H9 (cell line): ENCODE results near the gene MSI2. TPM values are rescaled to one million over a fixed set of nuclear protein-coding genes. Genes with fewer than 3 reads are reported as not detected.

Source experiments
- DNase-seq: peaks from one replicate; pipeline ENCODE4 v3.0.0-alpha.2; 2017
- H2AFZ ChIP-seq: one replicate; pipeline ENCODE4 v1.6.1; 2013; ENCODE audit warnings: mild to moderate bottlenecking, low read length, control low read depth, moderate library complexity
- H2AK5ac ChIP-seq: 2 replicates; pipeline ENCODE4 v1.6.1; 2013; ENCODE audit warnings: low read length, control low read depth, mixed read lengths; ENCODE audit not compliant: insufficient read length
- H2BK120ac ChIP-seq: one replicate; pipeline ENCODE4 v1.6.1; 2013; ENCODE audit warnings: low read depth, mild to moderate bottlenecking, low read length, control low read depth, inconsistent platforms; ENCODE audit not compliant: poor library complexity, severe bottlenecking
- H2BK12ac ChIP-seq: 2 replicates; pipeline ENCODE4 v1.6.1; 2013; ENCODE audit warnings: low read length, control low read depth, mixed read lengths, low read depth; ENCODE audit not compliant: insufficient read length
- H2BK15ac ChIP-seq: 2 replicates; pipeline ENCODE4 v1.6.1; 2013; ENCODE audit warnings: low read depth, low read length, control low read depth
- H2BK20ac ChIP-seq: one replicate; pipeline ENCODE4 v1.6.1; 2013; ENCODE audit warnings: low read depth, mild to moderate bottlenecking, low read length, control low read depth, inconsistent platforms; ENCODE audit not compliant: poor library complexity, severe bottlenecking
- H2BK5ac ChIP-seq: 2 replicates; pipeline ENCODE4 v1.6.1; 2013; ENCODE audit warnings: low read length, control low read depth, mixed read lengths; ENCODE audit not compliant: insufficient read length
- H3K14ac ChIP-seq: 2 replicates; pipeline ENCODE4 v1.6.1; 2013; ENCODE audit warnings: low read length, control low read depth; ENCODE audit not compliant: insufficient read depth
- H3K18ac ChIP-seq: 2 replicates; pipeline ENCODE4 v1.6.1; 2013; ENCODE audit warnings: low read depth, mild to moderate bottlenecking, mixed read lengths, low read length, control low read depth; ENCODE audit not compliant: insufficient read length
- H3K23ac ChIP-seq: 2 replicates; pipeline ENCODE4 v1.6.1; 2013; ENCODE audit warnings: low read length, control low read depth, mixed read lengths, low read depth; ENCODE audit not compliant: insufficient read length
- H3K23me2 ChIP-seq: 2 replicates; pipeline ENCODE4 v1.6.1; 2013; ENCODE audit warnings: low read depth, mild to moderate bottlenecking, mixed read lengths, low read length, control low read depth; ENCODE audit not compliant: insufficient read length, poor library complexity, severe bottlenecking
- H3K27ac ChIP-seq: 2 replicates; pipeline ENCODE4 v1.5.1; 2013; ENCODE audit warnings: low read length, control low read depth, mixed read lengths, low read depth; ENCODE audit not compliant: insufficient read length
- H3K27me3 ChIP-seq: 2 replicates; pipeline ENCODE4 v1.6.1; 2013; ENCODE audit warnings: low read length, control low read depth, inconsistent platforms; ENCODE audit not compliant: insufficient read depth
- H3K4ac ChIP-seq: 2 replicates; pipeline ENCODE4 v1.6.1; 2013; ENCODE audit warnings: low read depth, mild to moderate bottlenecking, control low read depth, inconsistent platforms, low read length, moderate library complexity
- H3K4me1 ChIP-seq: 2 replicates; pipeline ENCODE4 v1.6.1; 2013; ENCODE audit warnings: low read length, control low read depth, inconsistent platforms; ENCODE audit not compliant: insufficient read depth
- H3K4me2 ChIP-seq: 2 replicates; pipeline ENCODE4 v1.6.1; 2013; ENCODE audit warnings: low read length, control low read depth, mixed read lengths; ENCODE audit not compliant: insufficient read length, insufficient read depth
- H3K56ac ChIP-seq: 2 replicates; pipeline ENCODE4 v1.6.1; 2013; ENCODE audit warnings: low read depth, mild to moderate bottlenecking, mixed read lengths, low read length, control low read depth; ENCODE audit not compliant: insufficient read length
- H3K79me1 ChIP-seq: 2 replicates; pipeline ENCODE4 v1.6.1; 2013; ENCODE audit warnings: low read depth, mild to moderate bottlenecking, moderate library complexity, low read length, control low read depth, inconsistent platforms; ENCODE audit not compliant: insufficient read depth, poor library complexity, severe bottlenecking
- H3K79me2 ChIP-seq: 2 replicates; pipeline ENCODE4 v1.6.1; 2013; ENCODE audit warnings: low read length, control low read depth, inconsistent platforms; ENCODE audit not compliant: insufficient read depth
- H3K9ac ChIP-seq: 2 replicates; pipeline ENCODE4 v1.6.1; 2013; ENCODE audit warnings: low read length, control low read depth, mixed read lengths; ENCODE audit not compliant: insufficient read length; ENCODE audit errors: extremely low read depth
- H3K9me3 ChIP-seq: one replicate; pipeline ENCODE4 v1.6.1; 2013; ENCODE audit warnings: low read depth, low read length, inconsistent platforms; ENCODE audit not compliant: control insufficient read depth
- H3T11ph ChIP-seq: one replicate; pipeline ENCODE4 v1.6.1; 2013; ENCODE audit warnings: mild to moderate bottlenecking, low read length, control low read depth, inconsistent platforms
- H4K20me1 ChIP-seq: one replicate; pipeline ENCODE4 v1.6.1; 2013; ENCODE audit not compliant: control insufficient read depth, insufficient read length, insufficient read depth
- H4K5ac ChIP-seq: 2 replicates; pipeline ENCODE4 v1.6.1; 2013; ENCODE audit warnings: low read depth, mild to moderate bottlenecking, mixed read lengths, low read length, control low read depth; ENCODE audit not compliant: insufficient read length
- H4K8ac ChIP-seq: replicated peaks from 2 replicates; pipeline ENCODE4 v1.6.1; 2013; ENCODE audit warnings: low read length, control low read depth, mixed read lengths, low read depth; ENCODE audit not compliant: insufficient read length
- H4K91ac ChIP-seq: 2 replicates; pipeline ENCODE4 v1.6.1; 2013; ENCODE audit warnings: low read depth, mild to moderate bottlenecking, moderate library complexity, mixed read lengths, low read length, control low read depth; ENCODE audit not compliant: insufficient read length
- H3K27ac Mint-ChIP-seq, 3 experiments: 2 replicates in 2 of 3; 3 replicates in 1 of 3; pipeline ENCODE4 v1.8.0; 2020 to 2021; ENCODE audit warnings: mixed read lengths in 3 of 3, mild to moderate bottlenecking in 1 of 3, moderate library complexity in 1 of 3
- H3K27me3 Mint-ChIP-seq: 2 replicates; pipeline ENCODE4 v1.8.0; 2021; ENCODE audit warnings: low read depth, mild to moderate bottlenecking, moderate library complexity, mixed read lengths
- H3K36me3 Mint-ChIP-seq, 3 experiments: 2 replicates in 2 of 3; 3 replicates in 1 of 3; pipeline ENCODE4 v1.8.0; 2020 to 2021; ENCODE audit warnings: low read depth in 3 of 3, mixed read lengths in 3 of 3; ENCODE audit not compliant: insufficient read depth in 1 of 3
- H3K4me1 Mint-ChIP-seq, 2 experiments: 2 replicates each; pipeline ENCODE4 v1.8.0; 2020; ENCODE audit warnings: mixed read lengths in 2 of 2
- H3K4me3 Mint-ChIP-seq, 2 experiments: 2 replicates in 1 of 2; 3 replicates in 1 of 2; pipeline ENCODE4 v1.8.0; 2020 to 2021; ENCODE audit warnings: mild to moderate bottlenecking in 2 of 2, mixed read lengths in 2 of 2, moderate library complexity in 1 of 2
- H3K9me3 Mint-ChIP-seq, 2 experiments: 2 replicates in 1 of 2; 3 replicates in 1 of 2; pipeline ENCODE4 v1.8.0; 2020; ENCODE audit warnings: mild to moderate bottlenecking in 2 of 2, mixed read lengths in 2 of 2, moderate library complexity in 1 of 2
- CTCF ChIP-seq: fragments of 200-600 bp; sonication (generic); conservative IDR thresholded peaks from 3 replicates; pipeline ENCODE4 v1.8.0; 2021; ENCODE audit warnings: antibody characterized with exemption, mild to moderate bottlenecking
- WGBS: extraction: QIAGEN DNeasy Blood & Tissue Kit; methylation state at CpG from one replicate; pipeline ENCODE4 v1.1.7; 2013; ENCODE audit warnings: missing lambda C conversion rate, low lambda C conversion rate, mixed read lengths; ENCODE audit not compliant: insufficient read length; ENCODE audit errors: extremely low coverage; 5-methylcytosine and 5-hydroxymethylcytosine counted together
- total RNA-seq: library from RNA; stranded (reverse); gene quantifications from 2 replicates; pipeline ENCODE4 v1.2.1, GENCODE V29; 2021

MSI2 gene
- total RNA-seq, 1 experiment from 2014 or later: 98.5 TPM

DNA sequence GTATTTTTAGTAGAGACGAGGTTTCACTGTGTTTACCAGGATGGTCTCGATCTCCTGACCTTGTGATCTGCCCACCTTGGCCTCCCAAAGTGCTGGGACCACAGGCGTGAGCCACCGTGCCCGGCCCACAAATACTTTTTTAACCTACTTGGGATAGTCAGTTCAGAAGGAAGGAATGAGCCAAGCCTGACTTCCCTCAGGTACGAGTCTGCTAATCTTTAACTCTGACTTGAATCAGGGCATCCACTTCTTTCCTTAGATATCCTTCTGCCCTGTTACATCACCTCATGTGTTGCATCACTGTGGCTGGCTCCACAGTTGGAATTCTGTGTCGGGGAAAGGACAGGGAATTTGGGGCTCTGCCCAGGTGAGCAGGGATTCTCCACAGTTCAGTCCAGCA is 120.8 kb downstream of the MSI2 start:
- Mint-ChIP-seq H3K27ac (peak overlapping the region in 1 of 3 experiments; percentile 81; a peak in 2 of 7 replicates), H3K9me3 (peaks cover 9 to 13% of the 10 kb centered on the region in 2 experiments; a peak in 3 of 5 replicates), H3K4me3 (no peak overlapping the region), H3K4me1 (peaks cover 37 to 44% of the 10 kb centered on the region in 2 experiments), H3K27me3 (no peaks in the 10 kb centered on the region), H3K36me3 (peaks cover 21 to 31% (median 26%) of the 10 kb centered on the region in 3 experiments)
- H4K20me1 ChIP-seq: no peaks in the 10 kb centered on the region
- no peak overlapping the region for H2BK20ac ChIP-seq
- peaks cover 7% of the 10 kb centered on the region; the same call in 1 of the 2 replicates for H3K4me1 ChIP-seq
- H2BK15ac ChIP-seq: no peak overlapping the region
- no peak overlapping the region for H3K4me2 ChIP-seq
- no peaks in the 10 kb centered on the region for H3K79me1 ChIP-seq
- H2AK5ac ChIP-seq: no peak overlapping the region
- H4K5ac ChIP-seq: no peak overlapping the region
- H3K9me3 ChIP-seq: peaks cover 6% of the 10 kb centered on the region
- DNase-seq: no peak
- no peak overlapping the region for H3K23ac ChIP-seq
- no peak overlapping the region for H4K91ac ChIP-seq
- no CpG with 5 or more reads among the region's 7 CpGs for WGBS
- H3K27ac ChIP-seq: no peak overlapping the region
- no peaks in the 10 kb centered on the region for H3K27me3 ChIP-seq
- H3K79me2 ChIP-seq: no peaks in the 10 kb centered on the region
- no peaks in the 10 kb centered on the region for H3K23me2 ChIP-seq
- no peak overlapping the region for H3K18ac ChIP-seq
- H2BK5ac ChIP-seq: no peak overlapping the region
- H3K9ac ChIP-seq: no peak overlapping the region
- H4K8ac ChIP-seq: no peak overlapping the region
- no peak overlapping the region for H3K14ac ChIP-seq
- no peak overlapping the region for H3T11ph ChIP-seq
- no peak overlapping the region for H3K56ac ChIP-seq
- no peak overlapping the region for H3K4ac ChIP-seq
- no peak overlapping the region for H2BK120ac ChIP-seq
- H2BK12ac ChIP-seq: no peak overlapping the region
- H2AFZ ChIP-seq: no peak overlapping the region
- no peak for TF ChIP-seq CTCF
